ENCODE results near the gene KIF5C.
A peak's percentile ranks its signal among the peaks of the same experiment; 100 is the strongest.

Gene KIF5C

GRCh38 chr2:149056541-149057255 is 181.7 kb downstream of the KIF5C start:
- DNase-seq: no peak

GRCh38 chr2:149057401-149057800 is 182.4 kb downstream of the KIF5C start:
- DNase-seq: no peak

GRCh38 chr2:149058936-149059335 is 183.9 kb downstream of the KIF5C start:
- DNase-seq: no peak

- no peak for DNase-seq
These were observed 184.8 kb downstream of the KIF5C start for GRCh38 chr2:149059822-149060221.

- no peak for DNase-seq
These were observed 186.2 kb downstream of the KIF5C start for GRCh38 chr2:149061133-149061745.

GRCh38 chr2:149062531-149062930 is 187.5 kb downstream of the KIF5C start:
- no peak for DNase-seq

- no peak for DNase-seq
These were observed 188.2 kb downstream of the KIF5C start for GRCh38 chr2:149063177-149063576.

GRCh38 chr2:149064365-149064841 is 189.4 kb downstream of the KIF5C start:
- no peak for DNase-seq

- DNase-seq: no peak
These were observed 190.0 kb downstream of the KIF5C start for GRCh38 chr2:149064856-149065630.

- no peak for DNase-seq
These were observed 193.4 kb downstream of the KIF5C start for GRCh38 chr2:149068225-149068995.

GRCh38 chr2:149068996-149069888 is 194.2 kb downstream of the KIF5C start:
- no peak for DNase-seq

- DNase-seq: no peak
These were observed 195.8 kb downstream of the KIF5C start for GRCh38 chr2:149070681-149071320.

GRCh38 chr2:149075105-149075504 is 200.1 kb downstream of the KIF5C start:
- no peak for DNase-seq

GRCh38 chr2:149075853-149076252 is 200.8 kb downstream of the KIF5C start:
- DNase-seq: peak; percentile 44
